ENCODE results near the gene NR1H3. TPM values are rescaled to one million over a fixed set of nuclear protein-coding genes. Genes with fewer than 3 reads are reported as not detected.
"Not testable (repeated sequence)": the region's sequence is repeated elsewhere in the genome, so short reads cannot be mapped to it uniquely, and the experiment has no call there.

Gene NR1H3
- total RNA-seq = 10 to 100 TPM; 14.5 to 21.0 (median 16.1) TPM

- Histone ChIP-seq H3K27ac (peak within 1 kb of the TSS; percentile 15 to 87 (median 77)), H3K4me1 (peaks cover 0 to 67% (median 51%) of the 10 kb centered on the region in 3 donors), H3K9me3 (no peaks in the 10 kb centered on the region), H3K27me3 (no peaks in the 10 kb centered on the region), H3K4me3 (peak within 1 kb of the TSS; percentile 16 to 41), H3K36me3 (peaks cover 0 to 14% of the 10 kb centered on the region in 2 donors)
- TF ChIP-seq POLR2AphosphoS5 (IDR thresholded peaks at IDR 0.05) (peak; percentile 58), EP300 (IDR thresholded peaks at IDR 0.05) (no peak), CTCF (IDR thresholded peaks at IDR 0.05) (peak in 3 of 4 experiments; percentile 36 to 75 (median 67)), POLR2A (IDR thresholded peaks at IDR 0.05) (no peak)
- WGBS, 2 donors (ENCODE audit: low coverage in 1 of 2) = 0% methylated on average over 1 of the region's 15 CpGs; no CpG with 5 or more reads in 1 of the 2 donors
- ATAC-seq = peak; percentile 76
These were observed at the start of gene NR1H3 for GRCh38 chr11:47257517-47258316. Gene NR1H3 (plus strand): TSS chr11:47257996. CDS start chr11:47259217, 1,221 bp downstream.

- not testable (repeated sequence) for H3K4me3 ChIP-seq, H3K27ac ChIP-seq, ATAC-seq, H3K36me3 ChIP-seq, H3K4me1 ChIP-seq, H3K9me3 ChIP-seq, H3K27me3 ChIP-seq
- 80 to 90% methylated on average over 1 to 10 of the region's 13 CpGs for WGBS, 2 donors (ENCODE audit: low coverage in 1 of 2)
These were observed 49.7 kb upstream of the NR1H3 start for GRCh38 chr11:47208008-47208552.

GRCh38 chr11:47208628-47209027, 49.2 kb upstream of the NR1H3 start:
- TF ChIP-seq EP300 (IDR thresholded peaks at IDR 0.05) (no peak), POLR2AphosphoS5 (IDR thresholded peaks at IDR 0.05) (no peak)
- no peak overlapping the region for H3K27ac ChIP-seq
- H3K4me3 ChIP-seq = no peak overlapping the region
- no peak for ATAC-seq
- no peaks in the 10 kb centered on the region for H3K36me3 ChIP-seq
- H3K4me1 ChIP-seq = peaks cover 0 to 3% (median 0%) of the 10 kb centered on the region in 3 donors
- no peaks in the 10 kb centered on the region for H3K9me3 ChIP-seq
- no peaks in the 10 kb centered on the region for H3K27me3 ChIP-seq
- WGBS, 2 donors (ENCODE audit: low coverage in 1 of 2) = 83 to 100% methylated on average over 3 to 4 of the region's 5 CpGs

- no CpG with 5 or more reads among the region's 12 CpGs for WGBS, 2 donors (ENCODE audit: low coverage in 1 of 2)
- no peaks in the 10 kb centered on the region for H3K27me3 ChIP-seq
- H3K36me3 ChIP-seq = no peaks in the 10 kb centered on the region
- ATAC-seq = no peak
- H3K9me3 ChIP-seq = no peaks in the 10 kb centered on the region
- TF ChIP-seq CTCF (IDR thresholded peaks at IDR 0.05) (no peak), POLR2AphosphoS5 (IDR thresholded peaks at IDR 0.05) (no peak), EP300 (IDR thresholded peaks at IDR 0.05) (no peak), POLR2A (IDR thresholded peaks at IDR 0.05) (no peak)
- H3K27ac ChIP-seq = peak overlapping the region in 3 of 4 donors; percentile 90 to 97 (median 97)
- H3K4me3 ChIP-seq = no peak overlapping the region
- H3K4me1 ChIP-seq = peaks cover 0 to 35% (median 10%) of the 10 kb centered on the region in 3 donors
These were observed 44.9 kb upstream of the NR1H3 start for GRCh38 chr11:47212938-47213337.

GRCh38 chr11:47213950-47214565, 43.7 kb upstream of the NR1H3 start:
- WGBS, 2 donors (ENCODE audit: low coverage in 1 of 2) = 3 to 6% methylated on average over 7 to 15 of the region's 20 CpGs
- Histone ChIP-seq H3K4me1 (peaks cover 0 to 46% (median 10%) of the 10 kb centered on the region in 3 donors), H3K27me3 (no peaks in the 10 kb centered on the region), H3K36me3 (peaks cover 0 to 8% of the 10 kb centered on the region in 2 donors), H3K9me3 (no peaks in the 10 kb centered on the region), H3K4me3 (peak overlapping the region; percentile 43 to 60), H3K27ac (peak overlapping the region; percentile 90 to 98 (median 97))
- TF ChIP-seq POLR2A (IDR thresholded peaks at IDR 0.05) (peak; percentile 61 to 77), EP300 (IDR thresholded peaks at IDR 0.05) (no peak), CTCF (IDR thresholded peaks at IDR 0.05) (peak in 1 of 4 experiments; percentile 4), POLR2AphosphoS5 (IDR thresholded peaks at IDR 0.05) (peak; percentile 83)
- ATAC-seq = peak; percentile 95
